HEK293 (cell line): ENCODE measurements around the gene PHF12.

ENCODE experiments used
- CTCF ChIA-PET: fragments of 350-600 bp; formaldehyde crosslinking; extraction: SDS; loops from one replicate; lab custom pipeline; 2021; ENCODE audit warnings: antibody characterized with exemption; lab: Yijun Ruan, JAX
- POLR2A ChIA-PET: fragments of 300-600 bp; formaldehyde crosslinking; extraction: SDS; loops from one replicate; lab custom pipeline; 2020; ENCODE audit warnings: antibody characterized with exemption, inconsistent platforms; lab: Yijun Ruan, JAX
- H3K27ac ChIP-seq: fragments of 200-500 bp; sonication (Bioruptor generic); 2 replicates; pipeline ENCODE4 v1.5.1; 2014; ENCODE audit warnings: low read depth, low read length, control low read depth, inconsistent platforms; ENCODE audit errors: extremely low read depth
- H3K36me3 ChIP-seq, 2 experiments: fragments of 200-500 bp in 1 of 2; sonication (Bioruptor generic) in 1 of 2; 1 replicate in 1 of 2; 2 replicates in 1 of 2; pipeline ENCODE4 v1.5.1; 2014 to 2017; ENCODE audit warnings: inconsistent platforms in 2 of 2, low read length in 2 of 2; ENCODE audit not compliant: control insufficient read depth in 2 of 2, insufficient read depth in 1 of 2
- H3K4me1 ChIP-seq: fragments of 200-500 bp; sonication (Bioruptor generic); 2 replicates; pipeline ENCODE4 v1.5.1; 2014; ENCODE audit warnings: mild to moderate bottlenecking, low read length, inconsistent platforms; ENCODE audit not compliant: control insufficient read depth, insufficient read depth
- H3K4me3 ChIP-seq: 2 replicates; pipeline ENCODE4 v1.5.1; 2011; ENCODE audit warnings: low read depth, mild to moderate bottlenecking, control low read depth, low read length, moderate library complexity
- H3K9me3 ChIP-seq: fragments of 200-500 bp; sonication (Bioruptor generic); 2 replicates; pipeline ENCODE4 v1.5.1; 2014; ENCODE audit warnings: low read depth, low read length, inconsistent platforms; ENCODE audit not compliant: control insufficient read depth, insufficient read depth
- KLF17 ChIP-seq: fragments of 450-650 bp; formaldehyde crosslinking; IDR thresholded peaks from 2 replicates; pipeline ENCODE4 v1.5.1; 2016; ENCODE audit warnings: missing biosample characterization, missing genetic modification characterization
- PRDM1 ChIP-seq: fragments of 450-650 bp; formaldehyde crosslinking; IDR thresholded peaks from 2 replicates; pipeline ENCODE4; 2016; ENCODE audit warnings: missing biosample characterization, missing genetic modification characterization
- PRDM4 ChIP-seq: fragments of 450-650 bp; formaldehyde crosslinking; IDR thresholded peaks from 2 replicates; pipeline ENCODE4 v1.5.1; 2017; ENCODE audit warnings: missing biosample characterization, missing genetic modification characterization
- REPIN1 ChIP-seq: fragments of 450-650 bp; formaldehyde crosslinking; IDR thresholded peaks from 2 replicates; pipeline ENCODE4 v1.5.1; 2017; ENCODE audit warnings: missing biosample characterization, missing genetic modification characterization, low read depth
- SALL2 ChIP-seq: fragments of 450-650 bp; formaldehyde crosslinking; IDR thresholded peaks from 2 replicates; pipeline ENCODE4 v1.5.0; 2017; ENCODE audit warnings: missing biosample characterization, mild to moderate bottlenecking, missing genetic modification characterization, borderline replicate concordance
- WT1 ChIP-seq: fragments of 450-650 bp; formaldehyde crosslinking; IDR thresholded peaks from 2 replicates; pipeline ENCODE4 v1.5.1; 2016; ENCODE audit warnings: missing biosample characterization, missing genetic modification characterization
- ZBTB26 ChIP-seq: fragments of 450-650 bp; formaldehyde crosslinking; optimal IDR thresholded peaks from 2 replicates; pipeline ENCODE3; 2016; ENCODE audit warnings: missing biosample characterization, mild to moderate bottlenecking, missing genetic modification characterization
- ZBTB49 ChIP-seq: fragments of 450-650 bp; formaldehyde crosslinking; IDR thresholded peaks from 2 replicates; pipeline ENCODE4 v1.5.1; 2016; ENCODE audit warnings: missing biosample characterization, missing genetic modification characterization, low read depth
- ZBTB6 ChIP-seq: fragments of 450-650 bp; formaldehyde crosslinking; IDR thresholded peaks from 2 replicates; pipeline ENCODE4 v1.5.1; 2017; ENCODE audit warnings: missing biosample characterization, missing genetic modification characterization
- ZEB2 ChIP-seq: fragments of 450-650 bp; formaldehyde crosslinking; IDR thresholded peaks from 2 replicates; pipeline ENCODE4 v1.5.1; 2016; ENCODE audit warnings: missing biosample characterization, missing genetic modification characterization
- ZNF211 ChIP-seq: fragments of 450-650 bp; formaldehyde crosslinking; IDR thresholded peaks from 2 replicates; pipeline ENCODE4 v1.5.1; 2016; ENCODE audit warnings: low read depth, missing biosample characterization, missing genetic modification characterization
- ZNF214 ChIP-seq: fragments of 450-650 bp; formaldehyde crosslinking; IDR thresholded peaks from 2 replicates; pipeline ENCODE4 v1.5.1; 2017; ENCODE audit warnings: missing biosample characterization, mild to moderate bottlenecking, missing genetic modification characterization, borderline replicate concordance
- ZNF280C ChIP-seq: fragments of 450-650 bp; formaldehyde crosslinking; IDR thresholded peaks from 2 replicates; pipeline ENCODE4 v1.5.1; 2016; ENCODE audit warnings: missing biosample characterization, missing genetic modification characterization
- ZNF37A ChIP-seq: fragments of 450-650 bp; IDR thresholded peaks from 2 replicates; pipeline ENCODE4 v1.5.1; 2018; ENCODE audit warnings: missing biosample characterization, missing genetic modification characterization
- ZNF391 ChIP-seq: fragments of 450-650 bp; formaldehyde crosslinking; IDR thresholded peaks from 2 replicates; pipeline ENCODE4 v1.5.1; 2016; ENCODE audit warnings: low read depth, missing biosample characterization, missing genetic modification characterization, borderline replicate concordance
- ZNF423 ChIP-seq: fragments of 450-650 bp; formaldehyde crosslinking; IDR thresholded peaks from 2 replicates; pipeline ENCODE4 v1.5.1; 2016; ENCODE audit warnings: missing biosample characterization, missing genetic modification characterization
- ZNF426 ChIP-seq: fragments of 450-650 bp; formaldehyde crosslinking; IDR thresholded peaks from 2 replicates; pipeline ENCODE4 v1.5.1; 2017; ENCODE audit warnings: missing biosample characterization, missing genetic modification characterization, mild to moderate bottlenecking, inconsistent platforms, moderate library complexity
- ZNF623 ChIP-seq: fragments of 450-650 bp; formaldehyde crosslinking; IDR thresholded peaks from 2 replicates; pipeline ENCODE4 v1.5.1; 2016; ENCODE audit warnings: missing biosample characterization, missing genetic modification characterization
- ZNF654 ChIP-seq: fragments of 450-650 bp; formaldehyde crosslinking; IDR thresholded peaks from 2 replicates; pipeline ENCODE4 v1.5.1; 2016; ENCODE audit warnings: low read depth, missing biosample characterization, missing genetic modification characterization
- ZNF664 ChIP-seq: fragments of 450-650 bp; formaldehyde crosslinking; IDR thresholded peaks from 2 replicates; pipeline ENCODE4 v1.5.1; 2016; ENCODE audit warnings: missing biosample characterization, missing genetic modification characterization

Gene PHF12

GRCh38 chr17:28975031-28975430 lies 23.7 kb upstream of the PHF12 start:
- no peaks in the 10 kb centered on the region for H3K9me3 ChIP-seq
- H3K4me3 ChIP-seq: no peak overlapping the region
- H3K36me3 ChIP-seq: no peaks in the 10 kb centered on the region
- no peaks in the 10 kb centered on the region for H3K4me1 ChIP-seq
- TF ChIP-seq ZNF391 (no peak), PRDM4 (tag by site-specific recombination) (no peak), ZEB2 (tag by site-specific recombination) (no peak), ZNF426 (tag by site-specific recombination) (no peak), PRDM1 (tag by site-specific recombination) (no peak), ZNF214 (tag by site-specific recombination) (no peak), ZNF423 (tag by site-specific recombination) (no peak), WT1 (tag by site-specific recombination) (no peak), ZBTB49 (no peak), ZNF664 (tag by site-specific recombination) (no peak), ZBTB26 (no peak), ZNF280C (tag by site-specific recombination) (no peak), KLF17 (no peak), ZNF623 (tag by site-specific recombination) (no peak), ZNF37A (no peak), REPIN1 (no peak), ZNF654 (no peak), SALL2 (tag by site-specific recombination) (no peak), ZNF211 (no peak), ZBTB6 (tag by site-specific recombination) (no peak)
- CTCF ChIA-PET: interaction anchor here (1.0 kb wide), 1 partner anchor 142 kb away, joined by 3 read pairs; no protein-coding TSS in a partner anchor
- POLR2A ChIA-PET: no interaction called here
- H3K27ac ChIP-seq: no peak overlapping the region
